ENCODE measurements around the gene AHDC1.
A peak's percentile ranks its signal among the peaks of the same experiment; 100 is the strongest.
"Not testable (repeated sequence)": the region's sequence is repeated elsewhere in the genome, so short reads cannot be mapped to it uniquely, and the experiment has no call there.

AHDC1 gene

GRCh38 chr1:27603681-27604578 lies at the start of gene AHDC1:
TSS of gene AHDC1 (minus strand) at chr1:27604144. CDS start at chr1:27552115, 52,029 bp downstream.
- peak; percentile 90 to 91 for DNase-seq

- DNase-seq: no peak
Observed at GRCh38 chr1:27652111-27652864, 48.3 kb upstream of the AHDC1 start.

- DNase-seq: peak in 1 of 2 donors; percentile 29
Observed at GRCh38 chr1:27650539-27651175, 46.7 kb upstream of the AHDC1 start.

GRCh38 chr1:27650171-27650538 lies 46.2 kb upstream of the AHDC1 start:
- DNase-seq: no peak

- DNase-seq: no peak
Observed at GRCh38 chr1:27649306-27649635, 45.3 kb upstream of the AHDC1 start.

GRCh38 chr1:27648602-27649305 lies 44.8 kb upstream of the AHDC1 start:
- no peak for DNase-seq

GRCh38 chr1:27647328-27647727 lies 43.4 kb upstream of the AHDC1 start:
- DNase-seq: no peak

- no peak for DNase-seq
Observed at GRCh38 chr1:27646676-27647075, 42.7 kb upstream of the AHDC1 start.

- no peak for DNase-seq
Observed at GRCh38 chr1:27645071-27645415, 41.1 kb upstream of the AHDC1 start.

GRCh38 chr1:27644369-27645070 lies 40.6 kb upstream of the AHDC1 start:
- DNase-seq: no peak

GRCh38 chr1:27643600-27644368 lies 39.8 kb upstream of the AHDC1 start:
- peak; percentile 78 to 81 for DNase-seq

GRCh38 chr1:27640514-27640913 lies 36.6 kb upstream of the AHDC1 start:
- not testable (repeated sequence) for DNase-seq

- no peak for DNase-seq
Observed at GRCh38 chr1:27638805-27639204, 34.9 kb upstream of the AHDC1 start.

GRCh38 chr1:27638047-27638734 lies 34.2 kb upstream of the AHDC1 start:
- no peak for DNase-seq

GRCh38 chr1:27635396-27636142 lies 31.6 kb upstream of the AHDC1 start:
- no peak for DNase-seq

- peak in 1 of 2 donors; percentile 55 for DNase-seq
Observed at GRCh38 chr1:27634985-27635367, 31.0 kb upstream of the AHDC1 start, which contains the start of gene FGR. TSS of gene FGR (minus strand) at chr1:27635185. CDS start at chr1:27623916, 11,269 bp downstream.

GRCh38 chr1:27634177-27634984 lies 30.4 kb upstream of the AHDC1 start:
- DNase-seq: peak; percentile 47 to 57

- DNase-seq: no peak
Observed at GRCh38 chr1:27633640-27634176, 29.8 kb upstream of the AHDC1 start.

GRCh38 chr1:27633298-27633610 lies 29.3 kb upstream of the AHDC1 start:
- DNase-seq: no peak

Measured in CD4-positive, alpha-beta T cell treated with Interleukin-4 for 1 hour (primary cell).